Keratinocyte (primary cell): ENCODE data around the gene HNRNPAB. TPM values are rescaled to one million over a fixed set of nuclear protein-coding genes. Genes with fewer than 3 reads are reported as not detected.

ENCODE experiments used
- DNase-seq: peaks from one replicate; pipeline ENCODE4 v3.0.0-alpha.2; 2011; ENCODE audit warnings: low read depth, missing footprints, low spot score
- FAIRE-seq: peaks from 2 replicates; lab custom pipeline; 2011; peaks lifted over from hg19 to GRCh38; lab: Jason Lieb, UNC
- H2AFZ ChIP-seq: 2 replicates; pipeline ENCODE4 v1.6.0; 2012; ENCODE audit warnings: low read length, control low read depth, inconsistent platforms; ENCODE audit not compliant: control insufficient read depth
- H3K27ac ChIP-seq: 2 replicates; pipeline ENCODE4 v1.5.1; 2011; ENCODE audit warnings: low read length; ENCODE audit not compliant: control insufficient read depth, insufficient read depth
- H3K27me3 ChIP-seq: 3 replicates; pipeline ENCODE4 v1.6.0; 2011; ENCODE audit warnings: low read length; ENCODE audit not compliant: control insufficient read depth, insufficient read depth; ENCODE audit errors: extremely low read depth
- H3K36me3 ChIP-seq, 2 experiments: 2 replicates in 1 of 2; 3 replicates in 1 of 2; pipeline ENCODE4 v1.5.1; 2011; ENCODE audit warnings: low read length in 2 of 2, mild to moderate bottlenecking in 1 of 2; ENCODE audit not compliant: control insufficient read depth in 2 of 2, insufficient read depth in 2 of 2; ENCODE audit errors: extremely low read depth in 1 of 2
- H3K4me1 ChIP-seq: 3 replicates; pipeline ENCODE4 v1.5.1; 2011; ENCODE audit warnings: low read length; ENCODE audit not compliant: control insufficient read depth, insufficient read depth; ENCODE audit errors: extremely low read depth
- H3K4me2 ChIP-seq: 3 replicates; pipeline ENCODE4 v1.6.0; 2011; ENCODE audit warnings: low read depth, low read length; ENCODE audit not compliant: control insufficient read depth, insufficient read depth; ENCODE audit errors: extremely low read depth
- H3K4me3 ChIP-seq, 3 experiments: fragments of 200-600 bp in 1 of 3; sonication (generic) in 1 of 3; 2 replicates in 2 of 3; 3 replicates in 1 of 3; pipeline ENCODE4 v1.5.1; 2011 to 2016; ENCODE audit warnings: low read length in 3 of 3, mild to moderate bottlenecking in 3 of 3, control low read depth in 2 of 3, inconsistent platforms in 1 of 3, low read depth in 1 of 3, mixed read lengths in 1 of 3, mixed run types in 1 of 3, moderate library complexity in 1 of 3; ENCODE audit not compliant: control insufficient read depth in 2 of 3, insufficient read depth in 2 of 3; ENCODE audit errors: extremely low read depth in 1 of 3
- H3K79me2 ChIP-seq: 2 replicates; pipeline ENCODE4 v1.6.0; 2012; ENCODE audit warnings: low read length; ENCODE audit not compliant: control insufficient read depth, insufficient read depth
- H3K9ac ChIP-seq: 3 replicates; pipeline ENCODE4 v1.6.0; 2011; ENCODE audit warnings: low read length; ENCODE audit not compliant: control insufficient read depth, insufficient read depth; ENCODE audit errors: extremely low read depth
- H3K9me1 ChIP-seq: 3 replicates; pipeline ENCODE4 v1.6.0; 2011; ENCODE audit warnings: low read length; ENCODE audit not compliant: control insufficient read depth, insufficient read depth; ENCODE audit errors: extremely low read depth
- H3K9me3 ChIP-seq: 2 replicates; pipeline ENCODE4 v1.5.1; 2012; ENCODE audit warnings: low read depth, low read length; ENCODE audit not compliant: control insufficient read depth
- H4K20me1 ChIP-seq: 3 replicates; pipeline ENCODE4 v1.6.0; 2011; ENCODE audit warnings: low read length; ENCODE audit not compliant: control insufficient read depth, insufficient read depth; ENCODE audit errors: extremely low read depth
- CTCF ChIP-seq, 3 experiments: IDR thresholded peaks in 1 of 3; conservative IDR thresholded peaks in 1 of 3; optimal IDR thresholded peaks in 1 of 3; 2 replicates in 2 of 3; 3 replicates in 1 of 3; pipeline versions ENCODE3 to v1.5.1; 2011; ENCODE audit warnings: low read length in 3 of 3, mild to moderate bottlenecking in 3 of 3, moderate library complexity in 2 of 3, control low read depth in 1 of 3, inconsistent platforms in 1 of 3; ENCODE audit not compliant: insufficient read depth in 2 of 3; ENCODE audit errors: extremely low read depth in 1 of 3
- EZH2 ChIP-seq: IDR thresholded peaks from one replicate; pipeline ENCODE4 v1.6.1; 2012; ENCODE audit warnings: inconsistent platforms, mild to moderate bottlenecking, low read length, moderate library complexity
- dilution Hi-C: fragments of 300-500 bp; cut with MboI; formaldehyde crosslinking; loops from one replicate; pipeline ENCODE4 v1.7.0; 2020; ENCODE audit warnings: low sequenced_read_pairs; ENCODE audit not compliant: extremely low pct_ligation_motif_present
- polyA plus RNA-seq, 5 experiments: library from polyadenylated mRNA; depleted of rRNA in 3 of 5; stranded (reverse) in 3 of 5; stranded (forward) in 1 of 5; unstranded in 1 of 5; fragments of >200 nt; gene quantifications; 1 replicate in 1 of 5; 2 replicates in 3 of 5; 3 replicates in 1 of 5; pipeline versions ENCODE4 v1.2.1 to v1.2.3, GENCODE V29; 2011 to 2012; ENCODE audit warnings: missing spikeins in 2 of 5, low read depth in 1 of 5, low replicate concordance in 1 of 5

Gene HNRNPAB
- polyA plus RNA-seq, 1 donor (not counting 4 experiments of a cell fraction or from before 2014, with no cell fraction given) = 161 TPM

- Histone ChIP-seq H3K9me1 (no peaks in the 10 kb centered on the region), H3K79me2 (no peaks in the 10 kb centered on the region), H3K27me3 (peaks cover 8% of the 10 kb centered on the region), H3K4me2 (no peak overlapping the region), H3K36me3 (no peaks in the 10 kb centered on the region), H2AFZ (no peak overlapping the region), H4K20me1 (no peaks in the 10 kb centered on the region), H3K9me3 (no peaks in the 10 kb centered on the region), H3K9ac (no peak overlapping the region), H3K4me1 (no peaks in the 10 kb centered on the region), H3K27ac (no peak overlapping the region), H3K4me3 (no peak overlapping the region)
- dilution Hi-C loops = no loop called here
- no peak for TF ChIP-seq CTCF (optimal IDR thresholded peaks at IDR 0.05 in 1 of 3, IDR thresholded peaks at IDR 0.05 in 1 of 3, conservative IDR thresholded peaks at IDR 0.05 in 1 of 3; ENCODE audit: extremely low read depth in 1 of 3, insufficient read depth in 2 of 3, low read length in 3 of 3)
- TF ChIP-seq EZH2 = no peak
- DNase-seq (no peak), FAIRE-seq (no peak)
Measured at GRCh38 chr5:178189433-178189832, 14.9 kb upstream of the HNRNPAB start.

- dilution Hi-C loops = no loop called here
- no peak for DNase-seq
- TF ChIP-seq CTCF (optimal IDR thresholded peaks at IDR 0.05 in 1 of 3, IDR thresholded peaks at IDR 0.05 in 1 of 3, conservative IDR thresholded peaks at IDR 0.05 in 1 of 3; ENCODE audit: extremely low read depth in 1 of 3, insufficient read depth in 2 of 3, low read length in 3 of 3) (no peak), EZH2 (no peak)
- no peak for FAIRE-seq
- no peaks in the 10 kb centered on the region for H3K9me1 ChIP-seq
- H3K79me2 ChIP-seq = no peaks in the 10 kb centered on the region
- H3K4me2 ChIP-seq = no peak overlapping the region
- H3K9me3 ChIP-seq = no peaks in the 10 kb centered on the region
- H2AFZ ChIP-seq = no peak overlapping the region
- no peak overlapping the region for H3K4me3 ChIP-seq
- no peak overlapping the region for H3K27ac ChIP-seq
- no peaks in the 10 kb centered on the region for H3K4me1 ChIP-seq
- H3K27me3 ChIP-seq = peaks cover 8% of the 10 kb centered on the region
- no peaks in the 10 kb centered on the region for H4K20me1 ChIP-seq
- H3K9ac ChIP-seq = no peak overlapping the region
- no peaks in the 10 kb centered on the region for H3K36me3 ChIP-seq
Measured at GRCh38 chr5:178191661-178192060, 12.7 kb upstream of the HNRNPAB start.
